DOHH2 (cell line): Measurements from ENCODE around the gene FHOD3.

Source experiments
- H3F3A ChIP-seq: fragments of 200-600 bp; sonication (generic), shearing (Covaris generic); 2 replicates; pipeline ENCODE4 v1.6.0; 2016; ENCODE audit warnings: antibody characterized with exemption, mild to moderate bottlenecking; ENCODE audit not compliant: control insufficient read depth, insufficient read depth
- H3K27ac ChIP-seq: fragments of 200-600 bp; sonication (generic); 2 replicates; pipeline ENCODE4 v1.5.1; 2014; ENCODE audit warnings: low read depth, mild to moderate bottlenecking, low read length, moderate library complexity
- H3K27me3 ChIP-seq: fragments of 200-600 bp; sonication (generic); 2 replicates; pipeline ENCODE4 v1.6.1; 2014; ENCODE audit warnings: mild to moderate bottlenecking, low read length, mixed read lengths; ENCODE audit not compliant: control insufficient read depth
- H3K36me3 ChIP-seq: fragments of 200-600 bp; sonication (generic); 2 replicates; pipeline ENCODE4 v1.6.1; 2014; ENCODE audit warnings: mild to moderate bottlenecking, low read length, moderate library complexity, mixed read lengths; ENCODE audit not compliant: control insufficient read depth
- H3K4me1 ChIP-seq: fragments of 200-600 bp; sonication (generic); 2 replicates; pipeline ENCODE4 v1.6.1; 2014; ENCODE audit warnings: mild to moderate bottlenecking, low read length, mixed read lengths; ENCODE audit not compliant: control insufficient read depth
- H3K4me2 ChIP-seq: fragments of 200-600 bp; sonication (generic); 2 replicates; pipeline ENCODE4 v1.6.0; 2014; ENCODE audit warnings: mild to moderate bottlenecking, low read length, moderate library complexity
- H3K4me3 ChIP-seq: fragments of 200-600 bp; sonication (generic); 2 replicates; pipeline ENCODE4 v1.5.1; 2014; ENCODE audit warnings: mild to moderate bottlenecking, low read length, mixed read lengths
- H3K79me2 ChIP-seq: fragments of 200-600 bp; sonication (generic); 2 replicates; pipeline ENCODE4 v1.6.1; 2014; ENCODE audit warnings: mild to moderate bottlenecking, low read length, mixed read lengths; ENCODE audit not compliant: control insufficient read depth
- H3K9me2 ChIP-seq: fragments of 200-600 bp; sonication (generic); replicated peaks from 2 replicates; pipeline ENCODE4 v1.6.1; 2014; ENCODE audit warnings: mild to moderate bottlenecking, low read length, mixed read lengths; ENCODE audit not compliant: control insufficient read depth
- H3K9me3 ChIP-seq: fragments of 200-600 bp; sonication (generic); 2 replicates; pipeline ENCODE4 v1.6.1; 2014; ENCODE audit warnings: antibody characterized with exemption, low read length, mixed read lengths; ENCODE audit not compliant: control insufficient read depth, insufficient read depth
- H4K20me1 ChIP-seq: fragments of 200-600 bp; sonication (generic); 2 replicates; pipeline ENCODE4 v1.6.0; 2014; ENCODE audit warnings: low read depth, mild to moderate bottlenecking, antibody characterized with exemption, low read length, moderate library complexity; ENCODE audit not compliant: control insufficient read depth, insufficient read depth
- CTCF ChIP-seq: fragments of 200-600 bp; sonication (generic); IDR thresholded peaks from one replicate; pipeline ENCODE4 v1.5.1; 2014; ENCODE audit warnings: antibody characterized with exemption, mild to moderate bottlenecking, low read depth, low read length; ENCODE audit not compliant: poor library complexity, severe bottlenecking
- EZH2phosphoT487 ChIP-seq: fragments of 200-600 bp; sonication (generic); IDR thresholded peaks from 2 replicates; pipeline ENCODE4 v1.6.1; 2017; ENCODE audit warnings: borderline replicate concordance, mild to moderate bottlenecking, antibody characterized with exemption, low read length, moderate library complexity, mixed read lengths

The FHOD3 gene

DNA sequence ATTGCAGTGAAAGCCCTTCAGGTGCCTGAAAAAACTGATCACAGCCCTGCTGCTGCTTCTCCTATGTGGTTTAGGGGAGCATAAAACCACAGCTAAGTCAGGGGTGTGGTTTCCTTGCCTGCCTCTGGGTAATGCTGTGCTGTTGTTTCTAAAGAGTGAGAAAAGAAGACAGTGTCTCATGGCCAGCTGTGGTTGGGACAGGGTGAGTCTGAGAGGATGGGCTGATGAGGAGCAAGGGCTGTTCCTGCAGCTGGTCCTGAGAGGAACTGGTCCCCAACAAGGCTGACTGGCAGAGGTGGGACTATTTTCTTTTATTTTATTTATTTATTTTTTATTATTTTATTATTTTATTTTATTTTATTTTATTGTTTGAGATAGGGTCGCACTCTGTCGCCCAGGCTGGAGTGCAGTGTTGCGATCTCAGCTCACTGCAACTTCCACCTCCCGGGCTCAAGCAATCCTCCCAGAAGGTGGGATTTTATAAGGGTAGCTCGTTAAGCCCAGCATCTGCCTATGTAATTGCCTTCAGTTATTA lies 236.7 kb downstream of the FHOD3 start:
- Histone ChIP-seq H3K4me1 (no peaks in the 10 kb centered on the region), H3K4me2 (no peak overlapping the region), H3K36me3 (no peaks in the 10 kb centered on the region), H3K79me2 (no peaks in the 10 kb centered on the region), H3K4me3 (no peak overlapping the region), H4K20me1 (no peaks in the 10 kb centered on the region), H3F3A (no peaks in the 10 kb centered on the region), H3K9me2 (no peaks in the 10 kb centered on the region), H3K9me3 (no peaks in the 10 kb centered on the region), H3K27ac (no peak overlapping the region), H3K27me3 (0 out of 2 replicates have a peak, but pooled peaks cover 4% of the 10 kb centered on the region)
- TF ChIP-seq EZH2phosphoT487 = no peak
- TF ChIP-seq CTCF = no peak

- H3K9me2 ChIP-seq = no peaks in the 10 kb centered on the region
- no peaks in the 10 kb centered on the region for H3K9me3 ChIP-seq
- no peaks in the 10 kb centered on the region for H3K36me3 ChIP-seq
- H3K27me3 ChIP-seq = 0 out of 2 replicates have a peak, but pooled peaks cover 4% of the 10 kb centered on the region
- H3K4me3 ChIP-seq = no peak overlapping the region
- TF ChIP-seq CTCF (no peak), EZH2phosphoT487 (no peak)
- no peak overlapping the region for H3K27ac ChIP-seq
- H3F3A ChIP-seq = no peaks in the 10 kb centered on the region
- H3K79me2 ChIP-seq = no peaks in the 10 kb centered on the region
- H4K20me1 ChIP-seq = no peaks in the 10 kb centered on the region
- no peaks in the 10 kb centered on the region for H3K4me1 ChIP-seq
- H3K4me2 ChIP-seq = no peak overlapping the region
These were observed 237.9 kb downstream of the FHOD3 start for GRCh38 chr18:36535202-36535935.

- Histone ChIP-seq H3F3A (no peaks in the 10 kb centered on the region), H3K9me3 (no peaks in the 10 kb centered on the region), H3K4me2 (no peak overlapping the region), H3K4me3 (no peak overlapping the region), H4K20me1 (no peaks in the 10 kb centered on the region), H3K27me3 (0 out of 2 replicates have a peak, but pooled peaks cover 4% of the 10 kb centered on the region), H3K4me1 (no peaks in the 10 kb centered on the region), H3K27ac (no peak overlapping the region), H3K79me2 (no peaks in the 10 kb centered on the region), H3K36me3 (no peaks in the 10 kb centered on the region), H3K9me2 (no peaks in the 10 kb centered on the region)
- TF ChIP-seq CTCF = no peak
- no peak for TF ChIP-seq EZH2phosphoT487
These were observed 238.9 kb downstream of the FHOD3 start for GRCh38 chr18:36536426-36536825.
